ENCODE measurements around the gene RDM1. TPM values are rescaled to one million over a fixed set of nuclear protein-coding genes. Genes with fewer than 3 reads are reported as not detected.
"Not testable (repeated sequence)": the region's sequence is repeated elsewhere in the genome, so short reads cannot be mapped to it uniquely, and the experiment has no call there.

RDM1 gene
- total RNA-seq, 2 experiments from 2014 or later = 3.2 to 3.9 TPM

- CTCF ChIA-PET = interaction anchor here (0.8 to 1.0 kb wide), 2 partner anchors 24 to 34 kb away, joined by 3 read pairs; no protein-coding TSS in a partner anchor
- POLR2A ChIA-PET = no interaction called here
Measured at GRCh38 chr17:35942588-35943186, 12.1 kb upstream of the RDM1 start.

- POLR2A ChIA-PET = not testable (repeated sequence)
- CTCF ChIA-PET = interaction anchor here (0.7 kb wide), 1 partner anchor 63 kb away, joined by 4 read pairs; no protein-coding TSS in a partner anchor
Measured at GRCh38 chr17:35938492-35938891, 7.9 kb upstream of the RDM1 start.

- ChIA-PET POLR2A (no interaction called here), CTCF (interaction anchor here (0.6 kb wide), 1 partner anchor 11 kb away, joined by 4 read pairs; no protein-coding TSS in a partner anchor)
Measured at GRCh38 chr17:35936063-35936462, 5.5 kb upstream of the RDM1 start.

GRCh38 chr17:35934760-35935159, 4.2 kb upstream of the RDM1 start:
- CTCF ChIA-PET = interaction anchor here (0.8 kb wide), 1 partner anchor 12 kb away, joined by 4 read pairs; no protein-coding TSS in a partner anchor
- POLR2A ChIA-PET = no interaction called here

DNA sequence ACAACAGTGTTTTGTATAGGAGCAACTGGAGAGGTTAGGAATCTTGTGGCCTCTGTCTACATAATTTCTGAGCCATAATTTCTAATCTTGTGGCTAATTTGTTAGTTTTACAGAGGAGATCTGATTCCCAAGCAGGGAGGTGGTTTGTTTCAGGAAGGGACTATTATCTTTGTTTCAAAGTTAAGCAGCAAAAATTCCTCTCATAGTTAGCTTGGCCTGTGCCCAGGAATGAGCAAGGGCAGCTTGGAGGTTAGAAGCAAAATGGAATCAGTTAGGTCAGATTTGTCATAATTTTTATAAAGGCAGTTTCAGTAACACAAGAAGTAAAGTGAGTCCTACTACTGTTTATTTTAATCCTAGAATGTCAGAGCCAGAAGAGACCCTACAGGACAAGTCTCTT, 2.0 kb upstream of the RDM1 start:
- ChIA-PET CTCF (no interaction called here), POLR2A (no interaction called here)

DNA sequence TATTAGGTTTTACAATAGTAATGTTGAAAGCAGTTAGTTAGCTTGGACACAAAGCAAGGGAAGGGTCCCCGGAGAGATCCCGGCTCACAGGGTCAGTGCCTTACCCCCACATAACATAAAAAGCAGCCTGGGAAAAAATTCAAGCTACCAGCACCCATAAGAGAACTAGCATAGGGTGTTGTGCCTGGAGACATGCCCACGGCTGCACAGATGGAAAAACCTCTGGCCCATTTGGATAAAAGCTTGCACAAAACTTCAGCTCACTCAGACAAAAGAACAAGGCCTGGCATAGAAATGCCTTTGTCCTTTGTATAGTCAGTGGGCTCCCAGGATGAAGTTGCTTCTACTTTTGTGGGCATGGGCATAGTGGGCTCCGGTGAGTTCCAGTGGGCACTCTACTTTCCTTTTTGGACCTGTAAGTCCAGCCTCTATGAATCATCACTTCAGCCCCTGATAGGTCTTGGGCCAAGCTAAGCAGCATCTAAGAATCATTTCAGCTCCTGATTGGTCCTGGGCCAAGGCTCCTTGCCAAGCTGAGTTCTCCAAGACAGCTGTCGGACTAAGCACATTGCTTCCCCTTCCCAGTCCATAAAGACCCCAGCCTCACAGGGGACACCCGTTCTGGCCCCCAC, 1.3 kb upstream of the RDM1 start:
- POLR2A ChIA-PET = interaction anchor here (0.7 to 1.0 kb wide), 2 partner anchors 36 to 99 kb away, joined by 3 read pairs; no protein-coding TSS in a partner anchor
- CTCF ChIA-PET = interaction anchor here (0.8 kb wide), 1 partner anchor 10 kb away, joined by 3 read pairs; no protein-coding TSS in a partner anchor

- ChIA-PET POLR2A (no interaction called here), CTCF (interaction anchor here (1.6 kb wide), 1 partner anchor 29 kb away, joined by 4 read pairs; no protein-coding TSS in a partner anchor)
Measured at GRCh38 chr17:35927714-35928113, 2.9 kb downstream of the RDM1 start.

DNA sequence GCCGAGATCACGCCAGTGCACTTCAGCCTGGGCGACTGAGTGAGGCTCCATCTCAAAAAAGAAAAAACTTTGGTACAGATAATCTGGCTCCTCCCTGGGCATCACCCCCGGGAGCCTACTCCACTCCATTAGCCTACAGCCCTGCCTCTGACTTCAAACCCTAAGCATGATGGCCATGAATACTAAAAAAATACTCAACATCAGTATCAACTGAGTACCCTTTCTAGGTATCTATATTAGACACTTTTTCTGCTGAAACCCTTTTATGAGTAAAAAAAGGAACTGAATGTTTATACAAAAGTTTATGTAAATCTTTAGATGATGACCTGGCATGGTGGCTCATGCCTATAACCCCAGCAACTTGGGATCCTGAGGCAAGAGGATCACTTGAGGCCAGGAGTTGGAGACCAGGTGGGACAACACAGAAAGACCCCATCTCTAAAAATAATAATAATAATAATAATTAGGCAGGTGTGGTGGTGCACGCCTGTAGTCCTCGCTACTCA, 6.9 kb downstream of the RDM1 start:
- CTCF ChIA-PET = interaction anchor here (1.1 to 1.4 kb wide), 2 partner anchors 23 to 75 kb away, joined by 4 to 5 read pairs; no protein-coding TSS in a partner anchor
- POLR2A ChIA-PET = interaction anchor here (1.3 kb wide), 1 partner anchor 28 kb away, joined by 3 read pairs; no protein-coding TSS in a partner anchor

GRCh38 chr17:35920229-35920628, 10.3 kb downstream of the RDM1 start:
- ChIA-PET CTCF (interaction anchor here (0.7 kb wide), 2 partner anchors 42 to 200 kb away, joined by 3 to 6 read pairs; no protein-coding TSS in a partner anchor), POLR2A (no interaction called here)

DNA sequence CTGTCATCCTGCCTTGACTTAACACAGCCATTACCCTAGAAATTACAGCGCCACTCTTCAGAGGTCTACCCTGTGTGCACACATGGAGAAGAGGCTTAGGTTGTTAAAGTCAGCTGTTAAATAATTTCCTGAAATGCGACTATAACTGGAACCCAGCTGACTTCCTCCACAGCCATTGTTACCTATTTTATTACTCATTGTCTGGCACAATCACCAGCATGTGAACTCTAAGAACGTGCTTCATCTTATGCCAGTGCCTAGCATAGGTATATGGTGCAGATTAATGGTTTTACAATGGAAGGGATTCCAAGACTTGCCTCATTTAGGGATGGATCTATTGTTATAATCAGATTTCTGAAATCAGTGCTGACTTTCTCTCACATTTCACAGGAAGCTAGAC, 11.9 kb downstream of the RDM1 start:
- ChIA-PET POLR2A (no interaction called here), CTCF (interaction anchor here (1.4 kb wide), 1 partner anchor 24 kb away, joined by 3 read pairs; no protein-coding TSS in a partner anchor)

GRCh38 chr17:35917519-35918213, 12.9 kb downstream of the RDM1 start:
- ChIA-PET POLR2A (no interaction called here), CTCF (interaction anchor here (1.7 kb wide), 1 partner anchor 16 kb away, joined by 3 read pairs; no protein-coding TSS in a partner anchor)

DNA sequence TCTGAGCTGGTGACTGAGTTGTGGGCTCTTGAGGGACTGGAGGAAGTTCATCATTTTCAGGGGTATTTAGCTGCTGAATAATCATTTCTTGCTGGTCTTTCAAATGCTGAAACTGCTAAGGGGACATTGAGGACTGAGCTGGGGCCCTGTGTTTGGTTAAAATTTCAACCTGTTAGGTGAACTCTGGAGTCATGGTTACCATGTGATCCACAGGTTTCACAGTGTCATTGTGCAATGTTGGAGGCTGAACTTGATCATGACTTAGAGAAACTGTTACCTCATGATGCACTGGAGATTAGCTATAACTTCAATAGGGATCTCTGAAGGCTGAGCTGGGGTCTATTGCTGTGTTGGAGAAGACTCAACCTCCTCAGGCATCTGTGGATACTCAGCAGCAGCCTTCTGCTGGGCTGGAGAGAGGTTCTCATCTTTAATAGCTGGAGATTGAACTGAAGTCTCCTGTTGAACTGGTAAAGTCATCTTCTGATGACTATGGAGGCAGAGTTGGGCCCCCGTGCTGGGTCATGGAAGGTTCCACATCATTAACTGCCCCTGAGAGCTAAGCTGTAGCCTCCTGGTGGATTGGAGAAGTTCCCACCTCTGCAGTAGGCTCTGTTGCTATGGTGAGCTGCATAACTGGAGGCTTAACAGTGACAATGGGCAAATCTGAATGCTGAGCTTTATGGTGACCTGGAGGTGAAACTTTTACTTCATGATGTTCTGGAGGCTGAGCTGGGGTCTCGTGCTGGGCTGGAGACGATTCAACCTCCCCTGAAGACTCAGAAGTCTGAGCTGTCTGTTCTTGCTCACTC, 15.2 kb downstream of the RDM1 start:
- POLR2A ChIA-PET = interaction anchor here (1.1 kb wide), 2 partner anchors 8 to 35 kb away, joined by 3 to 4 read pairs; partner anchors contain the start of gene CCL5

GRCh38 chr17:35914354-35914753, 16.2 kb downstream of the RDM1 start:
- ChIA-PET POLR2A (interaction anchor here (1.1 kb wide), 1 partner anchor 34 kb away, joined by 3 read pairs; the partner anchor contains the start of gene CCL5), CTCF (interaction anchor here (0.6 to 1.2 kb wide), 3 partner anchors 8 to 151 kb away, joined by 3 read pairs; no protein-coding TSS in a partner anchor)

More for the DNA sequence above, 15.2 kb downstream of the RDM1 start:
- CTCF ChIA-PET = interaction anchor here (1.0 to 1.3 kb wide), 4 partner anchors 9 to 152 kb away, joined by 3 read pairs; no protein-coding TSS in a partner anchor

GRCh38 chr17:35913609-35914008, 17.0 kb downstream of the RDM1 start:
- ChIA-PET POLR2A (no interaction called here), CTCF (interaction anchor here (0.6 to 1.1 kb wide), 3 partner anchors 16 to 273 kb away, joined by 3 to 6 read pairs (median 3); no protein-coding TSS in a partner anchor)

GRCh38 chr17:35912942-35913341, 17.6 kb downstream of the RDM1 start:
- CTCF ChIA-PET = interaction anchor here (1.1 kb wide), 2 partner anchors 16 to 274 kb away, joined by 3 to 6 read pairs; no protein-coding TSS in a partner anchor

GRCh38 chr17:35912339-35912912, 18.1 kb downstream of the RDM1 start:
- ChIA-PET POLR2A (no interaction called here), CTCF (interaction anchor here (1.1 kb wide), 1 partner anchor 15 kb away, joined by 6 read pairs; no protein-coding TSS in a partner anchor)

More at GRCh38 chr17:35912942-35913341, 17.6 kb downstream of the RDM1 start:
- POLR2A ChIA-PET = no interaction called here

DNA sequence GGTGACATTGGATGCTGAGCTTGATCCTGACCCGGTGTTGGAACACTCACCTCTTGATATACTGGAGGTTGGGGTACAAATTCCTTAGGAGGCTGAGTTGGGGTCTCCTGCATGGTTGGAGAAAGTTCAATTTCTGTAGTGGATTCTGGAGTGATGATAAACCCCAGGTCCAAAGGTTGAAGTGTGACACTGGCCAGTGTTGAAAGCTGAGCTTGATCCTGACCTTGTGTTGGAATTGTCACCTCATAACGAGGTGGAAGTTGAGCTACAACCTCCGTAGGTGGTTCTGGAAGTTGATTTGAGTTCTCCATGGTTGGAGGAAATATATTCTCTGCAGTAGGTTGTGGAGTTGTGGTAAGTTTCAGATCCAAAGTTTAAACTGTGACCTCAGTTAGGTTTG, 21.2 kb downstream of the RDM1 start:
- POLR2A ChIA-PET = interaction anchor here (0.8 to 1.1 kb wide), 2 partner anchors 9 to 29 kb away, joined by 3 read pairs; partner anchors contain the start of gene CCL5
- CTCF ChIA-PET = interaction anchor here (0.6 to 1.5 kb wide), 4 partner anchors 11 to 33 kb away, joined by 3 to 4 read pairs (median 3); no protein-coding TSS in a partner anchor

DNA sequence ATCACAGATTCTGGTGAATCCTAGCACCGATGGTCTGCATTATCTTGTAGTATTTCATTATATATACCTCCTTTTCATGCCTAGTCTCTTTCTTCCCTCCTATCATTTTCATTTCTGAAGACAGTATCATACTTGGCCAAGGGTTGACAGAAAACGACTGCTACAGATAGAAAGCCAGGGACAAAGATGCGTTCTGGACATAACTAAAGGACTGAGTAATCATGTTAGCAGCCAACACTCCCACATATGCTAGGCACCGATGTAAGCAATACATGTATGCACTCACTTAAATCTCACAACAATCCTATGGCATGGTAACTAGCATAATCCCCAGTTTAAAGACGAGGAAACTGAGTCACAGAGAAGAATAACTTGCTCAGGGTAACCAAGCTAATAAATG, 22.9 kb downstream of the RDM1 start:
- ChIA-PET CTCF (no interaction called here), POLR2A (interaction anchor here (1.1 kb wide), 1 partner anchor 8 kb away, joined by 4 read pairs; no protein-coding TSS in a partner anchor)

Data from activated CD8-positive, alpha-beta memory T cell treated with anti-CD3 and anti-CD28 coated beads for 36 hours (primary cell).